ENCODE measurements around the gene MAN2C1.
"Not testable (repeated sequence)": the region's sequence is repeated elsewhere in the genome, so short reads cannot be mapped to it uniquely, and the experiment has no call there.

DNA sequence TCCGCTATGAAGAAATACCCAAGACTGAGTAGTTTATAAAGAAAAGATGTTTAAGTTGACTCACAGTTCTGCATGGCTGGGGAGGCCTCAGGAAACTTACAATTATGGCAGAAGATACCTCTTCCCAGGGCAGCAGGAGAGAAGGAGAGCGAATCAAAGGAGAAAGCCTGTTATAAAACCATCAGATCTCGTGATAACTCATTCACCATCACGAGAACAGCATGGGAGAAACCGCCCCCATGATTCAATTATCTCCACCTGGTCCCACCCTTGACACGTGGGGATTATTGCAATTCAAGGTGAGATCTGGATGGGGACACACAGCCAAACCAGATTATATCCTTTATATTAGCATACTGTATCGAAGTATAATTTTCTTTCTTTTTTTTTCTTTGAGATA lies 36.3 kb downstream of the MAN2C1 start:
- TF ChIP-seq, protein P1, sequence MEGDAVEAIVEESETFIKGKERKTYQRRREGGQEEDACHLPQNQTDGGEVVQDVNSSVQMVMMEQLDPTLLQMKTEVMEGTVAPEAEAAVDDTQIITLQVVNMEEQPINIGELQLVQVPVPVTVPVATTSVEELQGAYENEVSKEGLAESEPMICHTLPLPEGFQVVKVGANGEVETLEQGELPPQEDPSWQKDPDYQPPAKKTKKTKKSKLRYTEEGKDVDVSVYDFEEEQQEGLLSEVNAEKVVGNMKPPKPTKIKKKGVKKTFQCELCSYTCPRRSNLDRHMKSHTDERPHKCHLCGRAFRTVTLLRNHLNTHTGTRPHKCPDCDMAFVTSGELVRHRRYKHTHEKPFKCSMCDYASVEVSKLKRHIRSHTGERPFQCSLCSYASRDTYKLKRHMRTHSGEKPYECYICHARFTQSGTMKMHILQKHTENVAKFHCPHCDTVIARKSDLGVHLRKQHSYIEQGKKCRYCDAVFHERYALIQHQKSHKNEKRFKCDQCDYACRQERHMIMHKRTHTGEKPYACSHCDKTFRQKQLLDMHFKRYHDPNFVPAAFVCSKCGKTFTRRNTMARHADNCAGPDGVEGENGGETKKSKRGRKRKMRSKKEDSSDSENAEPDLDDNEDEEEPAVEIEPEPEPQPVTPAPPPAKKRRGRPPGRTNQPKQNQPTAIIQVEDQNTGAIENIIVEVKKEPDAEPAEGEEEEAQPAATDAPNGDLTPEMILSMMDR (IDR thresholded peaks at IDR 0.05; ENCODE audit: poor library complexity): not testable (repeated sequence)
- TF ChIP-seq EZH2 (IDR thresholded peaks at IDR 0.05; ENCODE audit: borderline replicate concordance): not testable (repeated sequence)
